Vagina (tissue), 2 donors: ENCODE results near the gene TRIM69.

Source experiments
- POLR2A ChIP-seq, 2 donors: fragments of 450-650 bp; IDR thresholded peaks; one replicate each; pipeline ENCODE4 v1.6.1; 2017; ENCODE audit warnings: antibody characterized with exemption in 2 of 2, mild to moderate bottlenecking in 2 of 2, moderate library complexity in 2 of 2
- POLR2AphosphoS5 ChIP-seq, 2 donors: sonication (generic); formaldehyde crosslinking; IDR thresholded peaks; one replicate each; pipeline ENCODE4 v1.9.0; 2017; ENCODE audit warnings: antibody characterized with exemption in 2 of 2, mild to moderate bottlenecking in 2 of 2, low read depth in 1 of 2; ENCODE audit not compliant: insufficient read depth in 1 of 2
- TF ChIP-seq, protein P1 (sequence below), 3 experiments: fragments of 450-650 bp in 2 of 3; fragments of 200-600 bp in 1 of 3; sonication (generic) in 1 of 3; IDR thresholded peaks; one replicate each; pipeline ENCODE4 v1.5.1; 2017 to 2019; ENCODE audit warnings: antibody characterized with exemption in 3 of 3, mild to moderate bottlenecking in 2 of 3, moderate library complexity in 2 of 3

DNA sequence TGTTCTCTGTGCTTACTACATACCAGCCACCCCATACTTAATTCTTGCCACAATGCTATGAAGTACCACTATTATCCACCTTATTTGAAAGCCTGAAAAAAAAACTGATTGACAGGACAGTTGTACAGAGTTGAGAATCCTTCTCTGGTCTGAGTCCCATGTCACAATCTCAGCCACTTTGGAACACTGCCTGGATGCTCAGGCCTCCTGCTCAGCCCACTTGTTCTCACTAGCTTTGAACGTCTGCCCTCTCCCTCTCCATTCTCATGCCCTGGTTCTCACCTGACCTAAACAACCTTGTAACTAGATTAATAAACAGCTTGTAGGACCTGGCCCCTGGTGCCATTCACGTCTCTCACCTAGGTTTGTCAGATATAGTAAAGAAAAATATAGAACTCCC is 53.9 kb downstream of the TRIM69 start:
- TF ChIP-seq POLR2A (IDR thresholded peaks at IDR 0.05) (no peak), POLR2AphosphoS5 (IDR thresholded peaks at IDR 0.05; ENCODE audit: insufficient read depth in 1 of 2, low read depth in 1 of 2) (no peak)
- TF ChIP-seq, protein P1, sequence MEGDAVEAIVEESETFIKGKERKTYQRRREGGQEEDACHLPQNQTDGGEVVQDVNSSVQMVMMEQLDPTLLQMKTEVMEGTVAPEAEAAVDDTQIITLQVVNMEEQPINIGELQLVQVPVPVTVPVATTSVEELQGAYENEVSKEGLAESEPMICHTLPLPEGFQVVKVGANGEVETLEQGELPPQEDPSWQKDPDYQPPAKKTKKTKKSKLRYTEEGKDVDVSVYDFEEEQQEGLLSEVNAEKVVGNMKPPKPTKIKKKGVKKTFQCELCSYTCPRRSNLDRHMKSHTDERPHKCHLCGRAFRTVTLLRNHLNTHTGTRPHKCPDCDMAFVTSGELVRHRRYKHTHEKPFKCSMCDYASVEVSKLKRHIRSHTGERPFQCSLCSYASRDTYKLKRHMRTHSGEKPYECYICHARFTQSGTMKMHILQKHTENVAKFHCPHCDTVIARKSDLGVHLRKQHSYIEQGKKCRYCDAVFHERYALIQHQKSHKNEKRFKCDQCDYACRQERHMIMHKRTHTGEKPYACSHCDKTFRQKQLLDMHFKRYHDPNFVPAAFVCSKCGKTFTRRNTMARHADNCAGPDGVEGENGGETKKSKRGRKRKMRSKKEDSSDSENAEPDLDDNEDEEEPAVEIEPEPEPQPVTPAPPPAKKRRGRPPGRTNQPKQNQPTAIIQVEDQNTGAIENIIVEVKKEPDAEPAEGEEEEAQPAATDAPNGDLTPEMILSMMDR (IDR thresholded peaks at IDR 0.05), result no peak
